Common myeloid progenitor, CD34-positive (primary cell): ENCODE data around the gene ARRDC5.
"Not testable (repeated sequence)": the region's sequence is repeated elsewhere in the genome, so short reads cannot be mapped to it uniquely, and the experiment has no call there.

Source experiments
- CTCF ChIA-PET: fragments of 350-600 bp; sonication (Branson Sonifier 250); formaldehyde crosslinking; loops from one replicate; lab custom pipeline; 2021; ENCODE audit warnings: antibody characterized with exemption; lab: Charles Lee
- POLR2A ChIA-PET: fragments of 350-600 bp; sonication (Branson Sonifier 250); formaldehyde crosslinking; loops from one replicate; lab custom pipeline; 2021; ENCODE audit warnings: antibody characterized with exemption; lab: Charles Lee
- DNase-seq, 3 donors: peaks; one replicate each; pipeline versions ENCODE4 v3.0.0 to v3.0.0-alpha.2; 2013
- H3K27ac ChIP-seq, 2 experiments: 1 replicate in 1 of 2; 2 replicates in 1 of 2; pipeline ENCODE4 v1.7.0; 2013; ENCODE audit warnings: inconsistent platforms in 2 of 2, low read length in 2 of 2, mild to moderate bottlenecking in 2 of 2, low read depth in 1 of 2, moderate library complexity in 1 of 2; ENCODE audit not compliant: severe bottlenecking in 2 of 2, insufficient read depth in 1 of 2, poor library complexity in 1 of 2
- H3K27me3 ChIP-seq, 5 experiments: replicated peaks in 2 of 5; 1 replicate in 3 of 5; 2 replicates in 2 of 5; pipeline versions ENCODE4 v1.6.1 to v1.7.0; 2013; ENCODE audit warnings: low read length in 4 of 5, mild to moderate bottlenecking in 2 of 5, moderate library complexity in 2 of 5, inconsistent platforms in 1 of 5; ENCODE audit not compliant: insufficient read depth in 5 of 5, control insufficient read depth in 4 of 5
- H3K36me3 ChIP-seq, 4 experiments: 1 replicate in 2 of 4; 2 replicates in 2 of 4; pipeline versions ENCODE4 v1.6.1 to v1.7.0; 2013; ENCODE audit warnings: low read length in 3 of 4, control low read depth in 1 of 4, mild to moderate bottlenecking in 1 of 4; ENCODE audit not compliant: control insufficient read depth in 4 of 4, insufficient read depth in 4 of 4
- H3K4me1 ChIP-seq, 4 experiments: 1 replicate in 3 of 4; 2 replicates in 1 of 4; pipeline versions ENCODE4 v1.6.1 to v1.7.1; 2013; ENCODE audit warnings: low read length in 3 of 4, mild to moderate bottlenecking in 3 of 4, control low read depth in 1 of 4, inconsistent platforms in 1 of 4, moderate library complexity in 1 of 4; ENCODE audit not compliant: control insufficient read depth in 4 of 4, insufficient read depth in 4 of 4; ENCODE audit errors: control extremely low read depth in 1 of 4
- H3K4me3 ChIP-seq, 7 experiments: 1 replicate in 4 of 7; 2 replicates in 3 of 7; pipeline versions ENCODE4 v1.5.1 to v1.7.0; 2013; ENCODE audit warnings: mild to moderate bottlenecking in 7 of 7, low read length in 6 of 7, moderate library complexity in 6 of 7, inconsistent platforms in 2 of 7, low read depth in 2 of 7, control low read depth in 1 of 7; ENCODE audit not compliant: insufficient read depth in 4 of 7, control insufficient read depth in 1 of 7; ENCODE audit errors: extremely low read depth in 1 of 7
- H3K9me3 ChIP-seq, 5 experiments: 1 replicate in 4 of 5; 2 replicates in 1 of 5; pipeline versions ENCODE4 v1.6.1 to v1.7.1; 2013; ENCODE audit warnings: low read length in 4 of 5, mild to moderate bottlenecking in 2 of 5, inconsistent platforms in 1 of 5, low read depth in 1 of 5, moderate library complexity in 1 of 5; ENCODE audit not compliant: control insufficient read depth in 4 of 5, insufficient read depth in 2 of 5; ENCODE audit errors: control extremely low read depth in 1 of 5
- WGBS: methylation state at CpG from one replicate; pipeline ENCODE4 v1.1.5; 2013; ENCODE audit not compliant: insufficient coverage; 5-methylcytosine and 5-hydroxymethylcytosine counted together

Gene ARRDC5

DNA sequence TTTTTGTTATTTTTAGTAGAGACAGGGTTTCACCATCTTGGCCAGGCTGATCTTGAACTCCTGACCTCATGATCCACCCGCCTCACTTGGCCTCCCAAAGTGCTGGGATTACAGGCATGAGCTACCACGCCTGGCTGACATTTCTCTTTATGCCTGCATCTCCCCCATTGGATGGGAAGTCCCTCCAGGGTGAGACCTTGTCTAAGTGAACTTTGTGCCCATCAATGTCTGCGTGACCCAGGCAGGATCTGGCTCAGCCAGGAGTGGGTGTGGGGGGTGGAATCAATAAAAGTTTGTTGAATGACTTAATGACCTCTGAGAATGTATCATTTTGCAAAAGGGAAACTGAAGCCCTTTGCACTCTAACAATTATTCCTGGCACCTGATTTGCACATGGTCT lies 1.8 kb upstream of the ARRDC5 start:
- Histone ChIP-seq H3K4me3 (no peak overlapping the region), H3K27me3 (no peaks in the 10 kb centered on the region), H3K9me3 (no peaks in the 10 kb centered on the region), H3K27ac (no peak overlapping the region), H3K36me3 (no peaks in the 10 kb centered on the region), H3K4me1 (peaks cover 0 to 11% (median 8%) of the 10 kb centered on the region in 4 experiments)
- POLR2A ChIA-PET, result interaction anchor here (0.7 kb wide), 1 partner anchor 14 kb away, joined by 4 read pairs; no protein-coding TSS in a partner anchor
- DNase-seq, result no peak
- 100% methylated on average over 2 of the region's 3 CpGs for WGBS
- CTCF ChIA-PET, result interaction anchor here (0.8 to 1.2 kb wide), 2 partner anchors 31 to 36 kb away, joined by 4 to 5 read pairs; no protein-coding TSS in a partner anchor

DNA sequence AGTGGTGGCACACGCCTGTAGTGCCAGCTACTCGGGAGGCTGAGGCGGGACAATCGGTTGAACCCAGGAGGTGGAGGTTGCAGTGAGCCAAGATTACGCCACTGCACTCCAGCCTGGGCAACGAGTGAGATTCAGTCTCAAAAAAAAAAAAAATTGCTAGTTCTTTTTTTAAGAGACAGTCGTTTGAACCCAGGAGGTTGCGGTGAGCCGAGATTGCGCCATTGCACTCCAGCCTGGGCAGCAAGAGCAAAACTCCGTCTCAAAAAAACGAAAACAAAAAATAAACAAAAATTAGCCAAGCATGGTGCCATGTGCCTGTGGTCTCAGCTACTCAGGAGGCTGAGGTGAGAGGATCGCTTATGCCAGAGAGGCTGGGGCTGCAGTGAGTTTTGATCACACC lies 1.8 kb downstream of the ARRDC5 start:
- DNase-seq, H3K4me1 ChIP-seq, H3K36me3 ChIP-seq, CTCF ChIA-PET, H3K9me3 ChIP-seq, H3K27me3 ChIP-seq, H3K27ac ChIP-seq, H3K4me3 ChIP-seq, POLR2A ChIA-PET: not testable (repeated sequence)
- WGBS, result 97% methylated on average over 13 of the region's 13 CpGs

DNA sequence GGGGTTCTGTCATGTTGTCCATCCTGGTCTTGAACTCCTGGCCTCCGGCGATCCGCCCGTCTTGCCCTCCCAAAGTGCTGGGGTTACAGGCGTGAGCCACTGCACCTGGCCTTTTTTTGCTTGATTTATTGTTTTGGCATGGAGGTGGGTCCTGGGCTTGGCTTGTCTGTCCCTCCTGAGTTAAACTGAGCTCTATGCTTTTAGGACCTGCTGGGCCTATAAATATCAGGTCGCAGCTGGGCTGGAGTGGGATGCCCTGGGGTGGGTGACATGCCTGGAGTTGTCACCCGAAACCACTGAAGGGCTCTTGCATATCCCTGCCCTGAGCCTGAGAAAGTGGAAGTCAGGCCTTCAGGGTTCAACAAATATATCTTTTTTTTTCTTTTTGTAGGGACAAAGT lies 5.5 kb downstream of the ARRDC5 start:
- Histone ChIP-seq H3K9me3 (no peaks in the 10 kb centered on the region), H3K4me1 (peaks cover 0 to 7% (median 3%) of the 10 kb centered on the region in 4 experiments), H3K27me3 (no peaks in the 10 kb centered on the region), H3K27ac (no peak overlapping the region), H3K36me3 (peaks cover 0 to 2% (median 0%) of the 10 kb centered on the region in 4 experiments), H3K4me3 (no peak overlapping the region)
- POLR2A ChIA-PET, result no interaction called here
- no peak for DNase-seq
- CTCF ChIA-PET, result interaction anchor here (1.7 kb wide), 1 partner anchor 9 kb away, joined by 8 read pairs; no protein-coding TSS in a partner anchor
- 83% methylated on average over 7 of the region's 7 CpGs for WGBS

DNA sequence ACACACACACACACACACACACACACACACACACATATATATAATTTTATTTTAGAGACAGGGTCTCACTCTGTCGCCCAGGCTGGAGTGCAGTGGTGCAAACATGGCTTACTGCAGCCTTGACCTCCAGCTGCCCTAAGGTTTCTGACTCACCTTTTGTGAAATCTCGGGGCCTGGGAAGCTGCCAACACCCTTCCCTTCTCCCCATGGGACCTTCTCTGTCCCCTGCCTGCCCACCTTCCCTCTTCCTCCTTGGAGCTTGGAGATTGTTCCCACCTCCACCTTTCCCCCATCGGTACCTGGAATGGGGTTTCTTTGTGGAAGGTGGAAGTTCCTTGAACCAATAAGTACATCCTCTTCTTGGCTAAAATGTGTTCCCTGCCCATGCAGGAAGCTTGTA lies 6.3 kb downstream of the ARRDC5 start:
- Histone ChIP-seq H3K36me3 (peaks cover 0 to 2% (median 0%) of the 10 kb centered on the region in 4 experiments), H3K9me3 (no peaks in the 10 kb centered on the region), H3K27ac (no peak overlapping the region), H3K4me1 (peaks cover 0 to 7% (median 3%) of the 10 kb centered on the region in 4 experiments), H3K4me3 (no peak overlapping the region), H3K27me3 (no peaks in the 10 kb centered on the region)
- ChIA-PET CTCF (interaction anchor here (1.7 kb wide), 1 partner anchor 10 kb away, joined by 8 read pairs; no protein-coding TSS in a partner anchor), POLR2A (no interaction called here)
- 80% methylated on average over 1 of the region's 3 CpGs for WGBS
- DNase-seq, result no peak

DNA sequence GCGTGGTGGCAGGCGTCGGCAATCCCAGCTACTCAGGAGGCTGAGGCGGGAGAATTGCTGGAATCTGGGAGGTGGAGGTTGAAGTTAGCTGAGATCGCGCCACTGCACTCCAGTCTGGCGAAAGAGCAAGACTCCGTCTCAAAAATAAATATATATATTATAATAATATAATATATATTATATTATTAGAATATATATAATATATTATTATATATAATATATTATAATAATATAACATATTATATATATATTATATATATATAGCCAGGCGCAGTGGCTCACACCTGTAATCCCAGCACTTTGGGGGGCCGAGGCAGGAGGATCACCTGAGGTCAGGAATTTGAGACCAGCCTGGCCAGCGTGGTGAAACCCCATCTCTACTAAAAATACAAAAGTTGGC lies 9.7 kb downstream of the ARRDC5 start:
- H3K9me3 ChIP-seq, H3K4me3 ChIP-seq, H3K4me1 ChIP-seq, H3K27me3 ChIP-seq, H3K36me3 ChIP-seq, CTCF ChIA-PET, DNase-seq, POLR2A ChIA-PET, H3K27ac ChIP-seq: not testable (repeated sequence)
- 100% methylated on average over 1 of the region's 11 CpGs for WGBS

DNA sequence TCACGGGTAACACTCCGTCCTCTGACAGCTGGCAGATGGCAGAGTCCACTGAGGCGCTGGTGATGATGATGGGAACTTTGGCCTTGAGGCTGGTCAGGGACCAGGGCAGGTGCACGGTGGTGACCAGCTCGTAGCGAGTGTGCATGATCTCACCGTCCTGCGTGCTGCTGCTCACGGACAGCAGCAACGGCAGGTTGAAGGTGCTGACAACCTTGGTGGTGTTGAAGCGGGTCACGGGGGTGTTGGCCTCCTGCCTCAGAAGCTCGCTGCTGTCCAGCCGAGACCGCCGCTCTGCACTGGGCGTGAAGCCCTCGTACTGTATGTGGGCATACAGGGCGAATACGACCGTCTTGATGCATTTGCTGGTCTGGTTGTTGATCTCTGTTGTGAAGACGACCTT lies 11.6 kb downstream of the ARRDC5 start:
- Histone ChIP-seq H3K4me1 (peaks cover 0 to 7% (median 2%) of the 10 kb centered on the region in 4 experiments), H3K36me3 (peaks cover 0 to 3% (median 0%) of the 10 kb centered on the region in 4 experiments), H3K27ac (no peak overlapping the region), H3K4me3 (no peak overlapping the region), H3K27me3 (no peaks in the 10 kb centered on the region), H3K9me3 (no peaks in the 10 kb centered on the region)
- DNase-seq, result no peak
- CTCF ChIA-PET, result no interaction called here
- over 99% methylated on average over 21 of the region's 22 CpGs for WGBS
- POLR2A ChIA-PET, result no interaction called here

DNA sequence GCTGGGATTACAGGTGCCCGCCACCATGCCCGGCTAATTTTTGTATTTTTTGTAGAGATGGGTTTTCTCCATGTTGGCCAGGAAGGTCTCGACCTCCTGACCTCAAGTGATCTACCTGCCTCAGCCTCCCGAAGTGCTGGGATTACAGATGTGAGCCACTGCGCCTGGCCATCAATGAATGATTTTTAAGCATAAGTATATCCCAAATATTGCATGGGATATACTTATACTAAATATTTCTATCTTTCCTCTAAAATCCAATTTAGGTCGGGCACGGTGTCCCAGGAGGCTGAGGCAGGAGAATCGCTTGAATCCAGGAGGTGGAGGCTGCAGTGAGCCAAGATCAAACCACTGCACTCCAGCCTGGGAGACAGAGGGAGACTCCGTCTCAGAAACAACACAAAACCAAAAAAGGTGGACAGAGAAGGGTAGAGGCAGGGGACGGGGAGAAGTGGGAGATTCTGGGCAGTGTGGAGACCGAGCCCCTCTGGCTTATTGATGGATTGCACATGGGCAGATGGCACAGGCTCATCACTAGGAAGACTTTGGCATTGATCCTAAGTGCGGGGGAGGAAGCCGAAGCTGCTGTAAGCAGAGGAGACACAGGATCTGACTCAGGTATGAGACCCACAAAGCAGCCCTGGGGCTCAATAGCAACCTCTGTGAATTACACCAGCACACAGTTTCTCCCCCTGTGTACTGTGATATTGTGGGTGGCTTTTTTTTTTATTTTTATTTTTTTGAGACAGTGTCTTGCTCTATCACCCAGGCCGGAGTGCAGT lies 13.5 kb downstream of the ARRDC5 start:
- no peaks in the 10 kb centered on the region for H3K27me3 ChIP-seq
- CTCF ChIA-PET, result no interaction called here
- DNase-seq, result no peak
- POLR2A ChIA-PET, result no interaction called here
- WGBS, result 94% methylated on average over 8 of the region's 14 CpGs
- H3K36me3 ChIP-seq, result peaks cover 0 to 3% (median 0%) of the 10 kb centered on the region in 4 experiments
- no peaks in the 10 kb centered on the region for H3K9me3 ChIP-seq
- H3K27ac ChIP-seq, result no peak overlapping the region
- H3K4me3 ChIP-seq, result no peak overlapping the region
- H3K4me1 ChIP-seq, result no peaks in the 10 kb centered on the region
